Activated naive CD4-positive, alpha-beta T cell treated with anti-CD3 and anti-CD28 coated beads, Interleukin-2, amount 10 ng/mL, durations not matched to agents 7 days and 5 days (primary cell): Measurements from ENCODE around the gene ZNF654.
"Not testable (repeated sequence)": the region's sequence is repeated elsewhere in the genome, so short reads cannot be mapped to it uniquely, and the experiment has no call there.

ENCODE experiments used
- CTCF ChIA-PET: fragments of 350-600 bp; sonication (Branson Sonifier 250); formaldehyde crosslinking; loops from one replicate; lab custom pipeline; 2021; ENCODE audit warnings: antibody characterized with exemption; lab: Charles Lee
- DNase-seq: peaks from one replicate; pipeline ENCODE4 v3.0.0-alpha.2; 2020
- H3K27ac Mint-ChIP-seq: one replicate; pipeline ENCODE4 v1.8.0; 2021; ENCODE audit warnings: mild to moderate bottlenecking, moderate library complexity, mixed read lengths
- H3K27me3 Mint-ChIP-seq: one replicate; pipeline ENCODE4 v1.8.0; 2021; ENCODE audit warnings: mild to moderate bottlenecking, mixed read lengths
- H3K36me3 Mint-ChIP-seq: one replicate; pipeline ENCODE4 v1.8.0; 2021; ENCODE audit warnings: mixed read lengths
- H3K4me1 Mint-ChIP-seq: one replicate; pipeline ENCODE4 v1.8.0; 2021; ENCODE audit warnings: mixed read lengths
- H3K4me3 Mint-ChIP-seq: one replicate; pipeline ENCODE4 v1.8.0; 2021; ENCODE audit warnings: mild to moderate bottlenecking, moderate library complexity, mixed read lengths
- H3K9me3 Mint-ChIP-seq: one replicate; pipeline ENCODE4 v1.8.0; 2021; ENCODE audit warnings: mixed read lengths

Gene ZNF654

GRCh38 chr3:88058581-88059379 lies at the start of gene ZNF654, which contains the start of gene CGGBP1:
Gene ZNF654 (plus strand): TSS chr3:88059255. CDS start chr3:88059320, 65 bp downstream.
Gene CGGBP1 (minus strand): TSS chr3:88059005. CDS start chr3:88055976, 3,029 bp downstream.
- Mint-ChIP-seq H3K27ac (peak within 1 kb of the TSS; percentile 97), H3K4me1 (peaks cover 46% of the 10 kb centered on the region), H3K9me3 (no peaks in the 10 kb centered on the region), H3K4me3 (peak within 1 kb of the TSS; percentile 90), H3K36me3 (peaks cover 43% of the 10 kb centered on the region), H3K27me3 (no peaks in the 10 kb centered on the region)
- DNase-seq, result peak; percentile 99
- CTCF ChIA-PET, result interaction anchor here (0.7 to 1.4 kb wide), 4 partner anchors 27 to 89 kb away, joined by 3 read pairs; no protein-coding TSS in a partner anchor

- Mint-ChIP-seq H3K4me3 (no peak overlapping the region), H3K27me3 (peaks cover 3% of the 10 kb centered on the region), H3K4me1 (no peaks in the 10 kb centered on the region), H3K27ac (no peak overlapping the region), H3K36me3 (no peaks in the 10 kb centered on the region), H3K9me3 (no peaks in the 10 kb centered on the region)
- DNase-seq, result no peak
- CTCF ChIA-PET, result no interaction called here
Observed at GRCh38 chr3:88010810-88011209, 48.2 kb upstream of the ZNF654 start.

- H3K27me3 Mint-ChIP-seq, result peaks cover 6% of the 10 kb centered on the region
- peaks cover 4% of the 10 kb centered on the region for H3K9me3 Mint-ChIP-seq
- H3K36me3 Mint-ChIP-seq, result no peaks in the 10 kb centered on the region
- H3K27ac Mint-ChIP-seq, result no peak overlapping the region
- no peak overlapping the region for H3K4me3 Mint-ChIP-seq
- CTCF ChIA-PET, result interaction anchor here (1.7 kb wide), 1 partner anchor 9 kb away, joined by 6 read pairs; no protein-coding TSS in a partner anchor
- no peak for DNase-seq
- peaks cover 7% of the 10 kb centered on the region for H3K4me1 Mint-ChIP-seq
Observed at GRCh38 chr3:88013592-88013991, 45.5 kb upstream of the ZNF654 start.

DNA sequence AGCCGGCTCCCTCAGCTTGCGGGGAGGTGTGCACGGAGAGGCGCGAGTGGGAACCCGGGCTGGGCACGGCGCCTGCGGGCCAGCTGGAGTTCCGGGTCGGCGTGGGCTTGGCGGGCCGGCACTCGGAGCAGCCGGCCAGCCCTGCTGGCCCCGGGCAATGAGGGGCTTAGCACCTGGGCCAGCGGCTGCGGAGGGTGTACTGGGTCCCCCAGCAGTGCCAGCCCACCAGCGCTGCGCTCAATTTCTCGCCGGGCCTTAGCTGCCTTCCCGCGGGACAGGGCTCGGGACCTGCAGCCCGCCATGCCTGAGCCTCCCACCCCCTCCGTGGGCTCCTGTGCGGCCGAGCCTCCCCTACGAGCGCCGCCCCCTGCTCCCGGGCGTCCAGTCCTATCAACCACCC lies 43.4 kb upstream of the ZNF654 start:
- CTCF ChIA-PET, result not testable (repeated sequence)

DNA sequence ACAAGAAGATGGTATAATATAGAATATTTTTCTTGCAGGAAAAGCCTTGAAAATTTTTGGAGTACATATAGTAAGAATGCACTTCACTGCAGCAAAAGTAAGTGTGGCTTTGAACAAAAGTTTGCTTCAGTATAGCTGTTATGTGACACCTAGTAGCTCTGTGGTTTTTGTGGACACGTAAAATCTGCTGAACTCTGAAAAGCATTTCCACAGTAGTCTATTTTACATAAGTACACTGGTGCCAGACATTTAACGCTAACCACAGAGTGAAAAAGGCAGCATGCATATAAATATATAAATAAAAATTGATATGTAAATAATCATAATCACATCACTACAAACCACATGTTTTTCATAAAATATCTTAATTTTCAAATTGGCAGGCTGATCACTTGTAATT lies 40.0 kb upstream of the ZNF654 start:
- H3K9me3 Mint-ChIP-seq, result peaks cover 6% of the 10 kb centered on the region
- no peaks in the 10 kb centered on the region for H3K36me3 Mint-ChIP-seq
- CTCF ChIA-PET, result interaction anchor here (0.8 to 1.4 kb wide), 2 partner anchors 94 to 686 kb away, joined by 3 to 5 read pairs; no protein-coding TSS in a partner anchor
- peaks cover 3% of the 10 kb centered on the region for H3K27me3 Mint-ChIP-seq
- no peak overlapping the region for H3K4me3 Mint-ChIP-seq
- H3K27ac Mint-ChIP-seq, result no peak overlapping the region
- no peak for DNase-seq
- peaks cover 12% of the 10 kb centered on the region for H3K4me1 Mint-ChIP-seq

More for the DNA sequence above, 43.4 kb upstream of the ZNF654 start:
- not testable (repeated sequence) for H3K27me3 Mint-ChIP-seq, H3K36me3 Mint-ChIP-seq, H3K27ac Mint-ChIP-seq, H3K9me3 Mint-ChIP-seq, DNase-seq, H3K4me3 Mint-ChIP-seq
- peaks cover 12% of the 10 kb centered on the region for H3K4me1 Mint-ChIP-seq

- no peak for DNase-seq
- Mint-ChIP-seq H3K4me1 (peaks cover 6% of the 10 kb centered on the region), H3K27me3 (peaks cover 7% of the 10 kb centered on the region), H3K9me3 (peaks cover 2% of the 10 kb centered on the region), H3K27ac (no peak overlapping the region), H3K36me3 (peaks cover 1% of the 10 kb centered on the region), H3K4me3 (no peak overlapping the region)
- CTCF ChIA-PET, result no interaction called here
Observed at GRCh38 chr3:88025001-88025552, 34.0 kb upstream of the ZNF654 start.

DNA sequence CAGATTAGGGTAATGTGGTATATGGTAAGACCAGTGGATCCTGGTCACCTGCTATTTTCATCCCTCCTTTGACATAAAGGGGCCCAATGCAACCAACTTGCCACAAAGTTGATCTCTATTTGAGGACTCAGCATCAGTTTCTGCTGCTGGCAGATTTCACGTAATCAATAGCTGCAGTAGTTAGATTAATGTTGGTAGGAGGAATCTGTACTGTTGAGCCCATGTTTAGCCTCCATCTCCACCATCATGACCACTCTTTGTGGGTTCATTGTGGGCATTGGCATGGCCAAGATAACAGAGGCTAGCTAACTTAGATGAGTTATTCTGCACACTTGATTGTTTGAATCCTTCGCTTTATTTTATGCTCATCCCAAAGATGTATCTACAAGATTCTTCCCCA lies 30.2 kb upstream of the ZNF654 start:
- DNase-seq, result no peak
- H3K27me3 Mint-ChIP-seq, result peaks cover 7% of the 10 kb centered on the region
- no peak overlapping the region for H3K4me3 Mint-ChIP-seq
- H3K27ac Mint-ChIP-seq, result no peak overlapping the region
- H3K4me1 Mint-ChIP-seq, result peaks cover 29% of the 10 kb centered on the region
- CTCF ChIA-PET, result interaction anchor here (0.8 kb wide), 1 partner anchor 9 kb away, joined by 3 read pairs; no protein-coding TSS in a partner anchor
- H3K36me3 Mint-ChIP-seq, result peaks cover 3% of the 10 kb centered on the region
- H3K9me3 Mint-ChIP-seq, result no peaks in the 10 kb centered on the region

DNA sequence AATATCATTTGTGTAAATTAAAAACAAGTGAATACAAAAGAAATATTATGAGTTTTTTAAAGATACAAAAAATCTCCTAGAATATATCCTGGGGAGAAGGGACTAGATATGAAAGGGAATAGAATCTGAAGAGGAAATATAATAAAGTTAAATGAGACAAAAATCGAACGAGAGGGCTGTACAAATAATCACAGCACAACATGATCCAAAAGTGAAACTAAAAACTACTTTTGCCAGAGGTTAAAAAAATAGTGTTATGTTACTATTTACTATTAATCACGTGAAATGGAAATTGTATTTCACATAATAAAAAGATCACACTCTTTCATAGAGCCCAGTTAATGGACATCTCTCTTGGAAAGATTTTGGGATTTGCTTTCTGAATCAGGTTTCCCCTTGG lies 28.8 kb upstream of the ZNF654 start:
- Mint-ChIP-seq H3K27ac (no peak overlapping the region), H3K36me3 (peaks cover 3% of the 10 kb centered on the region), H3K4me1 (peaks cover 35% of the 10 kb centered on the region), H3K4me3 (peak overlapping the region; percentile 10), H3K27me3 (peaks cover 3% of the 10 kb centered on the region), H3K9me3 (no peaks in the 10 kb centered on the region)
- CTCF ChIA-PET, result interaction anchor here (1.1 kb wide), 1 partner anchor 9 kb away, joined by 3 read pairs; no protein-coding TSS in a partner anchor
- no peak for DNase-seq

DNA sequence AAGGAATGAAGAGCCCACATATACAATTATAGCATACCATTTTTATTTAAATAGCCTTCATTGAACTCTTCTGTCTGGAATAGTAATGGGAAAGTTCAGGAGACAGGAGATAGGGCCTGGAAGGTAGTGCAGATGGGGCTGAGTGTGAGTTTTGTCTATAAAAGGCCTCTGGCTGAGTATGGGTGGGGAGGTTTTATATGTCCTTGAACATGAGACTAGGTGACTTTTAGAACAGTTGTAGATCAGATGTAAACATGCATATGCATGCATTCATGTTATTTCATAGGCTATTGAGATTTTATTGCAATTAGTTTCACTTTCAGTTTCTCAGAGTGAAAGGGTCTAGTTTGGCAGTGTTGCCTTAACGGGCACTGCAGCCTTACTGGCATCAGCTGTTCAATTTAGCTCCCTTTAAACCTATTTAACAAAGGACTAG lies 27.4 kb upstream of the ZNF654 start:
- Mint-ChIP-seq H3K4me1 (peaks cover 35% of the 10 kb centered on the region), H3K27me3 (no peaks in the 10 kb centered on the region), H3K27ac (peak overlapping the region; percentile 83), H3K36me3 (peaks cover 3% of the 10 kb centered on the region), H3K9me3 (no peaks in the 10 kb centered on the region), H3K4me3 (peak overlapping the region; percentile 74)
- CTCF ChIA-PET, result interaction anchor here (0.9 to 1.5 kb wide), 4 partner anchors 10 to 101 kb away, joined by 3 read pairs; no protein-coding TSS in a partner anchor
- peak; percentile 40 for DNase-seq

GRCh38 chr3:88032245-88032644 lies 26.8 kb upstream of the ZNF654 start:
- Mint-ChIP-seq H3K27ac (peak overlapping the region; percentile 83), H3K4me3 (peak overlapping the region; percentile 74), H3K36me3 (peaks cover 3% of the 10 kb centered on the region), H3K4me1 (peaks cover 35% of the 10 kb centered on the region), H3K27me3 (no peaks in the 10 kb centered on the region), H3K9me3 (no peaks in the 10 kb centered on the region)
- DNase-seq, result no peak
- CTCF ChIA-PET, result interaction anchor here (0.9 to 1.5 kb wide), 2 partner anchors 9 to 100 kb away, joined by 3 read pairs; no protein-coding TSS in a partner anchor

DNA sequence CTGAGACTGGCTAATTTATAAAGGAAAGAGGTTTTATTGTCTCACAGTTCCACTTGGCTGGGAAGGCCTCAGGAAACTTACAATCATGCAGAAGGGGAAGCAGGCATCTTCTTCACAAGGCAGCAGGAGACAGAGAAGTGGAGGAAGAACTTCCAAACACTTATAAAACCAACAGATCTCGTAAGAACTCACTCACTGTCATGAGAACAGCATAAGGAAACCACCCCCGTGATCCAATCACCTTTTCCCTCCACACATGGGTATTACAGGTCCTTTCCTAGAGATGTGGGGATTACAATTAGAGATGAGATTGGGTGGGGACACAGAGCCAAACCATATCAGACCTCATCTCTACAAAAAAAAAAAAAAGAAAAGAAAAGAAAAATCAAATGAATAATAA lies 26.0 kb upstream of the ZNF654 start:
- no peak overlapping the region for H3K4me3 Mint-ChIP-seq
- CTCF ChIA-PET, result no interaction called here
- no peaks in the 10 kb centered on the region for H3K9me3 Mint-ChIP-seq
- no peak overlapping the region for H3K27ac Mint-ChIP-seq
- DNase-seq, result no peak
- peaks cover 35% of the 10 kb centered on the region for H3K4me1 Mint-ChIP-seq
- H3K27me3 Mint-ChIP-seq, result no peaks in the 10 kb centered on the region
- peaks cover 3% of the 10 kb centered on the region for H3K36me3 Mint-ChIP-seq

DNA sequence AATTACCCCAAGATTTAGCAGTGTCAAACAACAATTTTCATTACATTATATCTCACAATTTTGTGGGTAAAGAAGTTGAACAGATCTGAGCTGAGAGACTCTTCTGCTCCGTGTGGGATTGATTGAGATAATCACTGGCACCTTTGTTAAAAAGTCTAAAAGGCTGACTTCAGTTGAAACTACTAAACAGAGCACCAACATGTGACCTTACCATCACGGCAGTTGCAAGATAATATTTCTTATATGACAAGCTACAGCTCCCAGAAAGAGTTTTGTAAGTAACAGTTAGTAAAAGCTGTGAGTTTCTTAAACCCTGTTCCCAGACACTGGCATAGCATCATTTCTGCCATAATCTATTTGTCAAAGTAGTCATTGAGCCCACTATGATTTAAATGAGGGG lies 25.2 kb upstream of the ZNF654 start:
- Mint-ChIP-seq H3K9me3 (no peaks in the 10 kb centered on the region), H3K27ac (no peak overlapping the region), H3K4me1 (peaks cover 35% of the 10 kb centered on the region), H3K4me3 (no peak overlapping the region), H3K36me3 (peaks cover 3% of the 10 kb centered on the region), H3K27me3 (no peaks in the 10 kb centered on the region)
- CTCF ChIA-PET, result no interaction called here
- no peak for DNase-seq

DNA sequence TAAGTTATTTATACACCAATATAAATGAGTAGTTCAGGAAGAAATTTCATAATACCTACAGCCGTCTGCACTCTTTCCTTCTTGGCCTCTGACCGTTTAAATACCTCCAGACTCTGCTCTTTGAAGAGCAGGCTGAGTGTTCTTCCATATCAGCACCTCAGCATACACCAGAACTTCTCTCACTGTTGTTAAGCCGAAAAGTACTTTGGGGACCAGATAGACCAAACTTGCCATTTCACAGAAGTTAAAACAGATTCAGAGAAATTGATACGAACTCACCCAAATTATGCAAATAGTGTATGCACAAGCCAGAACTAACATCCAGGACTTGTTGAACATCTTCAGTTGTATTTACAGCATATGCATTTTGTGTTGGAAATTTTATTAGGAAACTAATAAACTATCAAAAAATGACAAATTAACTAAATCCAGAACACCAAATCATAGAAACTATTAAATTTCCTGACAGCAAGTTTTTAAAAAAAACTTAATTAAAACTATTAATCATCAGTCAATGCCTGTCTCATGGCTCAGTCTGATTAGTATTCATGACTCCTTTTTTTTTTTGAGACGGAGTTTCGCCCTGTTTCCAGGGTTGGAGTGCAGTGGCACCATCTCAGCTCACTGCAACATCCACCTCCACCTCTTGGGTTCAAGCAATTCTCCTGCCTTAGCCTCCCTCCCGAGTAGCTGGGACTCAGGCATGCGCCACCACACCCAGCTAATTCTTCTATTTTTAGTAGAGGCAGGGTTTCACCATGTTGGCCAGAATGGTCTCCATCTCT lies 24.4 kb upstream of the ZNF654 start:
- CTCF ChIA-PET, result no interaction called here
- H3K4me1 Mint-ChIP-seq, result peaks cover 33% of the 10 kb centered on the region
- no peak overlapping the region for H3K4me3 Mint-ChIP-seq
- peaks cover 1% of the 10 kb centered on the region for H3K36me3 Mint-ChIP-seq
- DNase-seq, result no peak
- H3K27ac Mint-ChIP-seq, result no peak overlapping the region
- H3K9me3 Mint-ChIP-seq, result no peaks in the 10 kb centered on the region
- H3K27me3 Mint-ChIP-seq, result no peaks in the 10 kb centered on the region

DNA sequence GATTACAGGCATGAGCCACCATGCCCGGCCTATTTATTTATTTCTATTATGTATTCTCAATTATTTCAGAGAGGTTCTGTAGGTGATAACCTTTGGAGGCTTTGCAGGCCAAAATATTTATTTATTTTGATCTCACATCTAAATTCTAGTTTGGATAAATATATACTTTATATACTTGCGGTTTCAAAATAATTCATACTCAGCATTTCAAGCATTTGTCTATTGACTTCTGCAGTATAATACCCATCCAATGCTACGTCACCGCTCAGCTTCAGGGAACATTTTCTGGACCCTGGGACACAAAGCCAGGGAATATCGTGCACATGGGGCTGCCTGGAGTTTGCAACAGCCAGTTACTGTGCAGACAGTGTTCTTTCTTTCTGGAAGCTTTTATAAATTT lies 22.8 kb upstream of the ZNF654 start:
- Mint-ChIP-seq H3K36me3 (peaks cover 1% of the 10 kb centered on the region), H3K4me3 (no peak overlapping the region), H3K27ac (no peak overlapping the region), H3K27me3 (no peaks in the 10 kb centered on the region), H3K9me3 (no peaks in the 10 kb centered on the region), H3K4me1 (peaks cover 25% of the 10 kb centered on the region)
- no peak for DNase-seq
- CTCF ChIA-PET, result interaction anchor here (0.7 kb wide), 1 partner anchor 685 kb away, joined by 5 read pairs; no protein-coding TSS in a partner anchor
